Globus pallidus (tissue), 1 donor: Measurements from ENCODE around the gene ACADSB.

ENCODE experiments used
- DNase-seq: peaks from one replicate; pipeline ENCODE4 v3.0.0-alpha.2; 2015; ENCODE audit warnings: low spot score

The ACADSB gene

GRCh38 chr10:123004298-123004697 is 4.5 kb upstream of the ACADSB start:
- DNase-seq: no peak

GRCh38 chr10:123007558-123008354 is 1.1 kb upstream of the ACADSB start:
- DNase-seq: peak; percentile 54

GRCh38 chr10:123009105-123009820 is 457 bp downstream of the ACADSB start:
- no peak for DNase-seq

DNA sequence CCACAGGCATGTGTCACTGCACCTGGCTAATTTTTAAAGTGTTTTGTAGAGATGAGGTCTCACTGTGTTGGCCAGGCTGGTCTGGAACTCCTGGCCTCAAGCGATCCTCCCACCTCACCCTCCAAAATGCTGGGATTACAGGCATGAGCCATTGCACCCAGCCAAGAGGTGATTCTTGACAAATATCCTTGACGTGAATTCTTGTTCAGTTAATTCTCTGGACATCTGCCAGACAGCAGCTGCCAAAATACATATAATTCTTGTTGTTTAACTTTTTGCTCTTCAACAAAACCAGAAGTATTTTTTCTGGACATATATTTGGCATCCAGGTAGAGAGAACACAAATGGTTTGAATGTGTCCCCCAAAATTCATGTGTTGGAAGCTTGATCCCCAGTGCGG is 3.2 kb downstream of the ACADSB start:
- no peak for DNase-seq

DNA sequence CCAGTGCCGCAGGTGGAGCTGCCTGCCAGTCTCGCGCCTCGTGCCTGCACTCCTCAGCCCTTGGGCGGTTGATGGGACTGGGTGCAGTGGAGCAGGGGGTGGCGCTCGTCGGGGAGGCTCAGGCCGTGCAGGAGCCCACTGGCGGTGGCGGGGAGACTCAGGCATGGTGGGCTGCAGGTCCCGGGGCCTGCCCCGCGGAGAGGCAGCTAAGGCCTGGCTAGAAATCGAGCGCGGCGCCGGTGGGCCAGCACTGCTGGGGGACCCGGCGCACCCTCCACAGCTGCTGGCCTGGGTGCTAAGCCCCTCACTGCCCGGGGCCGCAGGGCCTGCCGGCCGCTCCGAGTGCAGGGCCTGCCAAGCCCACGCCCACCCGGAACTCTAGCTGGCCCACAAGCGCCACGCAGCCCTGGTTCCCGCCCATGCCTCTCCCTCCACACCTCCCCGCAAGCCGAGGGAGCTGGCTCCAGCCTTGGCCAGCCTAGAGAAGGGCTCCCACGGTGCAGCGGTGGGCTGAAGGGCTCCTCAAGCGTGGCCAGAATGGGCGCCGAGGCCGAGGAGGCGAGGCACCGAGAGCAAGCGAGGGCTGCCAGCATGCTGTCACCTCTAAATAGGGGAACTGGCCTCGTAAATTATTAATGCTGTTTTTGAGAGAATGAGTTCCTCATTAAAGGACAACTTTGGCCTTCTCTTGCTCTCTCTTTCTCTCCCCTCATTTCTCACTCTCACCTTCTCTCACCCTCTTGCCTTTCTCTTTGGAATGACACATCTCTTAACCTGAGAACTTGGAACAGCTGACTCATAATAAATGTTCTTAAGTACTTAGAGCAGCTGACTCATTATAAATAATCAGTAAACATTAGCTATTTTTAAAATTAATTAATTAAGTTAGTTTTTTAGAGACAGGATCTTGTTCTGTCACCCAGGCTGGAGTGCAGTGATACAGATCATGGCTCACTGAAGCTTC is 4.9 kb downstream of the ACADSB start:
- DNase-seq: no peak

DNA sequence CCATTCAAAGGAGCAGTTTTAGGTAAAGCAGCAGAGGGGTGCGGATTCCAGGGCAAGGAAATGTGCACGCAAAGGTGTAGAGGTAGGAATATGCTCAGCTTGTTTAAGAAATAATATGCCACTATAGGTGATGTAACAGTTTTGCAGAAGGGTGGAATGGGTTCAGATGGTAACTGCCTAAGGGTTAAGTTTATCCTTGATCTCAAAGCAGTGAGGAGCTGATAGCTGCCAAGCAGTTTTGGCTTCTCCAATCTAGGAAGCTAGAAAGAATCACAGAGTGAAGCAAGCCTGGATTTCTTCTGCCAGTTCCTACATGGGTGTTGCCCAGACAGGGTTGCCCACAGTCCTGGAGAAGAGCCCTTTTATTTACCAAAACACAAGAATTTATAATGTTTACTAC is 6.0 kb downstream of the ACADSB start:
- no peak for DNase-seq

DNA sequence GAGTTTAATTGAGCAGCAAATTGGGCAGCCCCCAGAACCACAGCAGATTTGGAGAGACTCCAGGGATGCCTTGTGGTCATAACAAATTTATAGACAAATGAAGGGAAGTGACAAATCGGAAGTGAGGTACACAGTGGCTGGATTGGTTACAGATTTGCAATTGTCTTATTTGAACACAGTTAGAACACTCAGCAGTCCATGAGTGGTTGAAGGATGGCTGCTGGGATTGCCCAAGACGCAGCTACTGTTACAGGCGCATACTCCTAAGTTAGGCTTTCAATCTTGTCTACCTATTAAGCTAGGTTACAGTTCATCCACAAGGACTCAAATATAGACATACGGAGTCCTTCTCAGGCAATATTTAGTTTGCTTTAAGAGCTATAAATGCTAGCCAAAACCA is 7.4 kb downstream of the ACADSB start:
- no peak for DNase-seq

DNA sequence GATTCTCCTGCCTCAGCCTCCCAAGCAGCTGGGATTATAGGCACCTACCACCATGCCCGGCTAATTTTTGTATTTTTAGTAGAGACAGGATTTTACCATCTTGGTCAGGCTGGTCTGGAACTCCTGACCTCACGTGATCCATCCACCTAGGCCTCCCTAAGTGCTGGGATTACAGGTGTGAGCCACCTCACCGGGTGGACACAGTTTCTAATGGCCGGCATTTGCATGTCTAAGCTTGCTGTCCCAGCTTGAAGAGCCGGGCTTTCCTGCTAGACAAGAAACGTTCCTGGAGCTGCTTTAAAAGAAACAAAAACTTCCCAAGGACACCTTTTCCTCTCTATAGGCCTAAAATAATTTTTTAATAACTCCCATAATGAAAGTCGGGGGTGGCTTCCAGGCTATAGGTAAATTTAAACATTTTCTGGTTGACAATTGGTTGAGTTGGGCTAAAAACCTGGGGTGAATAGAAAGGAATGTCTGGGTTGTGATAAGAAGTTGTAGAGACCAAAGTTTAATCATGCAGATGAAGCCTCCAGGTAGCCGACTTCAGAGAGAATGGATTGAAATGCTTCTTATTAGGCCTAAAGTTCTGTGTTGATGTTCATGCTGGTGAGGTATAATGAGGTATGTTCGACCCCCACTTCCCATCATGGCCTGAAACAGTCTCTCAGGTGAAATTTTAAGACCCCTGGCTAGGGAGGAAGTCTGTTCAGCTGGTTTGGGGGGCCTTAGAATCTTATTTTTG is 8.8 kb downstream of the ACADSB start:
- no peak for DNase-seq

GRCh38 chr10:123018531-123018930 is 9.7 kb downstream of the ACADSB start:
- no peak for DNase-seq

GRCh38 chr10:123019264-123019663 is 10.5 kb downstream of the ACADSB start:
- no peak for DNase-seq

DNA sequence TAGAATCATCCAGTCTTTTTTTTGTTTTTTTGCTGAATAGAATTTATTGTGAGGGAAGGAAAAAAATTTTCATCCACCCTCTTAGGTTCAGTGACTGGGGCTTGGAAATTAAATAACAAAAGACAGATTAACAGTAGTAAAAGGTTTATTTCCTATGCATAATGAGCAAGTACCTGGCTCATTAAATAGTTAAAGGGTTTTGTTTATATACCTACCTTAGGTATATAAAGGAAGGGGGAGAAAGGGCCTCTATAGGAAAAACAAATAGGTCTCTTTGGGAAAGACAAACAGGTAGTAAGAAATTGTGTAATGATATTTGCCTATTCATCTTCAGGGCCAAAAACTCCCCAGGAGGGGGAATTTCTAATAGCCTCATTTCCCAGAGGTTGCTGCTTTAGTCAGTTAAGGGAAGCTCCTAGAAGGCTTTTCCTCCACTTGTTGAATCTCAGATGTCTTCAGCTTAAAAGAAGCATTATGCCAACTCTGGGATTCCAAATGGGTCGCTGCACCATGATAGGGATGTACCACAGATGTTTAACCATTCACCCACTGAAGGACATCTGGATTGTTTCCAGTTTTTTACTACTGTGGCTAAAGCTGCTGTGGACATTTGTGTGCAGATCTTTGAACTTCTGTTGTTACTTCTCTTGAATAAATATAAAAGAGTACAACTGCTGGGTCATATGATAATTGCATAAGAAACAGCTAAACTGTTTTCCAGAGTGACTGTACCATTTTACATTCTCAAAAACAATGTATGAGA is 11.3 kb downstream of the ACADSB start:
- no peak for DNase-seq

GRCh38 chr10:123021517-123021916 is 12.7 kb downstream of the ACADSB start:
- no peak for DNase-seq

DNA sequence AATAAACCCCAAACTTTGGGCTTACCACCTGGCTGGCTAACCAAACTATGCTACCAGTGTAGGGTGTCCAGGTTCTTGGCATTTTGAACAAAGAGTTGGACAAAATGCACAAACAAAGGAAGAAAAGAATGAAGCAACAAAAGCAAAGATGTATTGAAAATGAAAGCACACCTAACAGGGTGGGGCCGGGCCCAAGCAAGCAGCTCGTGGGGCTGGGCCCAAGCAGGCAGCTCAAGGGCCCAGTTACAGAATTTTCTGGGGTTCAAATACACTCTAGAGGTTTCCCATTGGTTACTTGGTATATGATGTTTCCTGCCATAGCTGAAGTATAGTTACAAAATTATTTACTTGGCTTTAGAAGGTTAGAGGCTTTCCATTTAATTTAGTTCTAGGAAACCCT is 15.7 kb downstream of the ACADSB start:
- DNase-seq: no peak

DNA sequence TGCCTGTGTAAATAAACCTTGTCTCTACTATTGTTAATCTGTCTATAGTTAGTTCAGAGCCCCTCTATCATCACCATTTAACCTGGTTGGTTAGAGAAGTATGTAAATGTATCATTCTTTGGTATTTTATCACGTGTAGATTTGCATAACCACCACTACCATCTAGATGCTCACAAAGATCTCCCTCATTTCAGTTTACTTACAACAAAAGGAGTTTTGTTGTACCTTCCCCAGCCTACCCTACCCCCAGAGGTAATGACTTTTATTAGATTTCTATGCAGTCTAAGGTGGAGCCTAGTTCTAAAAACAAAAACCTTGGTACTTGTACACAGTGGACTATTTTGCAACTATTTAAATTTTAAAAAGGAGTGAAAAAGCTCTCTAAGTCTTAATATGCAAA is 17.5 kb downstream of the ACADSB start:
- no peak for DNase-seq

DNA sequence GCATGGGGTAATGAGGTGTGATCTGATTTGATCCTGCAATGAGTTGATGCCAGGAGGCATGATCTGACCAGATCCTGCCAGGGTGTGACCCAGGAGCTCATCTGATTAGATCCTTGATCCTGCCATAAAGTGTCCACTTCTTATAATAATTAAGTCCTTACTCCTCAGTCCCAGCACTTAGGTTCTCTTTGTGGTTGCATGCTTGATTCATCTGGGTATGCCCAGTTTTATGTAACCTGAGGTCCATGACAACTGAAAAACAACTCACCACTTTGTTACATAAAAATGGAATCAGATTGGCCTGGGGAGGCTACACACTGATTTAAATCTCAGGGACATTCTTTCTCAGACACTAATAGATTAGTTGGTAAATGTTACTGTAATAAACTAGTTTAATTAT is 19.1 kb downstream of the ACADSB start:
- no peak for DNase-seq

- no peak for DNase-seq
Observed at GRCh38 chr10:123031124-123031523, 22.3 kb downstream of the ACADSB start.

DNA sequence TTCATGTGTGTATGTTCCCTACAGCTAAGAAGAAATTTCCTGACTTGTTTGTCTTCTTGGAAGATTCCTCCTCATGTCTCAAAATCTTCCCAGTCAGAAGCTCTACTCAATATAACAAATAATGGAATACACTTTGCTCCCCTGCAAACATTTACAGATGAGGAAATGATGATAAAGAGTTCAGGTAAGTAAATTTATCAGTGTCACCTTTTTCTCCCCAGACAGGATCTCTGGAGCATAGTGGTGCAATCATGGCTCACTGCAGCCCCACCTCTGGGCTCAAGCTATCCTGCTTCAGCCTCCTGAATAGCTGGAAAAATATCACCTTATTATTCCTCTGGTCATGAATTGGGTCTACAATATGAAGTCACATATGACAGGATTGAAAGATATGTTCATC is 25.5 kb downstream of the ACADSB start:
- DNase-seq: no peak

DNA sequence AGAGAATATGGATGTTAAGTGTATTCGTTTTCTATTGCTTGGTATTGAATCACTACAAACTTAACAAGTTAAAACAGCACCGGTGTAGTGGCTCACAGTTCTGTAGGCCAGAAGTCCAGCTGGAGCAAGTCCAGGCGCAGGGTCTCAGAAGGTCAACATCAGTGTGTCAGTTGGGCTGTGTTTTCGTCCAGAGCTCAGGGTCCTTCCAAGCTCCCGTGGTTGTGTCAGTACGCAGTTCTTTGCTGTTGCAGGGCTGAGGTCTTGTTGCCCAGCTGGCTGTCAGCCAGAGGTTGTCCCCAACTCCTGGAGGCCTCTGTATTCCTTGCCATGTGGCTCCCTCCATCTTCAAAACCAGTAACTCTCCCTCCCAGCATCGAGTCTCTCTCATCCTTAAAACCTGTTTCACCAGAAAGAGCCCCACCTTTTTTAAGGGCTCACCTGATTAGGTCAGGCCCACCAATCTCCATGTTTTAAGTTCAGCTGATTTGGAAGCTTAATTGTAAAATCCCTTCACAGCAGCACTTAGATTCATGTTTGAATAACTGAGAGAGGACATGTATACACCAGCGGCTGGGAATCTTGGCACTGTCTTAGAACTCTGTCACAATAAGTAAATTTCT is 26.8 kb downstream of the ACADSB start:
- no peak for DNase-seq

GRCh38 chr10:123038782-123039631 is 30.2 kb downstream of the ACADSB start:
- DNase-seq: no peak

GRCh38 chr10:123039632-123039930 is 30.8 kb downstream of the ACADSB start:
- DNase-seq: no peak
